Hematopoietic multipotent progenitor cell treated with erythropoietin and hydrocortisone succinate and interleukin-3 and kit ligand, for 8 days (in vitro differentiated cells): ENCODE measurements around the gene OR1A2.
"Not testable (repeated sequence)": the region's sequence is repeated elsewhere in the genome, so short reads cannot be mapped to it uniquely, and the experiment has no call there.

Source experiments
- DNase-seq: peaks from one replicate; pipeline ENCODE4 v3.0.0-alpha.2; 2015

Gene OR1A2, protein sequence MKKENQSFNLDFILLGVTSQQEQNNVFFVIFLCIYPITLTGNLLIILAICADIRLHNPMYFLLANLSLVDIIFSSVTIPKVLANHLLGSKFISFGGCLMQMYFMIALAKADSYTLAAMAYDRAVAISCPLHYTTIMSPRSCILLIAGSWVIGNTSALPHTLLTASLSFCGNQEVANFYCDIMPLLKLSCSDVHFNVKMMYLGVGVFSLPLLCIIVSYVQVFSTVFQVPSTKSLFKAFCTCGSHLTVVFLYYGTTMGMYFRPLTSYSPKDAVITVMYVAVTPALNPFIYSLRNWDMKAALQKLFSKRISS

GRCh38 chr17:3197219-3197618 lies at the start of gene OR1A2:
TSS of gene OR1A2 (plus strand) at chr17:3197519. CDS start at chr17:3197519, 0 bp downstream.
- DNase-seq, result no peak

GRCh38 chr17:3157218-3157617 lies 40.1 kb upstream of the OR1A2 start:
- no peak for DNase-seq

- no peak for DNase-seq
Measured at GRCh38 chr17:3167574-3167973, 29.7 kb upstream of the OR1A2 start.

DNA sequence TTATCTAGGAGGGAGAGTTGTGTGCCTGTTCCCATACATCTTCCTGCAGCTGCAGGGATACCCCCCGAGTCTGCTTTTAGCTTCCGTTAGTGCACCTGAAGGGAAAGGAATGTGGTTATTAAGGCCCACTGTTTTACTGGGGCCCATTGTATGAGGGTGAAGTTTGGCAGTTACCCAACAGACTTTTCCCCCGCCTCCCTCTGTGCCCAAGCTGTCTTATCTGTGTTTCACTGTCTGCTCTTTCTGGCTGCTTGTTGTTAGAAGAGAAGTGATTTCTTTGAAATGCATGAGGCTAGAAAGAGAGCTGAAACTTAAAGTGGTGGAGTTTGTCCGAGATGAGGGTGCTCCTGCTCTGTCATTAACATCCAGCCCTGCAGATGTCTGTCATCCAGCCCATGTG lies 7.4 kb upstream of the OR1A2 start:
- DNase-seq, result peak; percentile 16

DNA sequence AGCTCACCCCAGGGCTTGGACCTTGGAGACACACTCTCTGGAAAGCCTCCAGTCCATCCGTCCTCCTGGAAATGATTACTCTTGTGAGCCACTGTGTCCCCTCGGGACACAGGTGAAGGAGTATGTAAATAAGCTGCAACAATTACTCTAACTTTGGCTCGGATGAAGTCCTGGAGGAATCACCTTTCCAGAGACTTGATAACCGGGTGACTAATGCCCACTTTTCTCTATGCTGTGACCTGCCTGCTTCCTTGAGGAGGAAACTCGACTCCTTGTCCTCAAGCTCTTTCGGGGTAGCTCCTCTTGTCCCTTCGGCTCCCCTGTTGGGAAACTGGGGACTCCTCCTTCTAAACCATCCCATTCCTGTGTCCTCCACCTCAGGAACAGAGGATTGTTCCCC lies 10.0 kb downstream of the OR1A2 start, which contains the start of gene OR1A1:
Gene OR1A1, plus strand, starts transcription at position 301 of the 400 bp plus-strand sequence. CDS start 7,954 bp downstream, outside the sequence.
- DNase-seq, result no peak

GRCh38 chr17:3208484-3208883 lies 11.2 kb downstream of the OR1A2 start:
- DNase-seq, result no peak

DNA sequence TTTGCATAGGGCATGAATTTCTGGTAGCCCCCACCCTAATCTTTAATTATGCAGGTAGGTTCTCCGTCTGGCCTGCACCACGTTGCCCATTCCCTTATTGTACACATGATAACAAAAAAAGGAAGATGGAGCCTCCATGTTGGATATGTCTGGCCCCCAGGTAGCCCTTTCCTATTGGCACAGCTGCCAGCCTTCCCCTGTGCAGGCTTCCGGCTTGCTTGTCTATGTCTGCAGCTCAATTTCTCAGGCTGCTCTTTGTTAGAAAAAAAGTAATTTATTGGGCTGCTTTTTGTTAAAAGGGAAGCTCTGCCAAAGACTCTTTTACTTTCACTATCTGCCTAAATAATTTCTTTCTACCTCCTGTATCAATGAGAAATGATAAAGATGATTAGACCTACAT lies 15.7 kb downstream of the OR1A2 start:
- DNase-seq, result no peak

GRCh38 chr17:3213587-3213986 lies 16.3 kb downstream of the OR1A2 start:
- DNase-seq, result no peak

- DNase-seq, result not testable (repeated sequence)
Measured at GRCh38 chr17:3219978-3220377, 22.7 kb downstream of the OR1A2 start.

GRCh38 chr17:3221850-3222249 lies 24.5 kb downstream of the OR1A2 start:
- peak; percentile 11 for DNase-seq

DNA sequence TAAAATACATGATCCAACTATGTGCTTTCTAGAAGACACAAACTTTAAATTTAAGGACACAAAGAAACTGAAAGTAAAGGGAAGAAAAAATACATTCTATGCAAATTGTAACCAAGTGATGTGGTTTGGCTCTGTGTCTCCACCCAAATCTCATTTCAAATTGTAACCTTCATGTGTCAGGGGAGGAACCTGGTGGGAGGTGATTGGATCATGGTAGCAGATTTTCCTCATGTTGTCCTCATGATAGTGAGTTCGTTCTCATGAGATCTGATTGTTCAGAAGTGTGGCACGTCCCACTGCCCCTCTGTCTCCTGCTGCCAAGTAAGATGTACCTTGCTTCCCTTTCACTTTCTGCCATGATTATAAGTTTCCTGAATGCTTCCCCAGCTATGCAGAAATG lies 25.2 kb downstream of the OR1A2 start:
- DNase-seq, result no peak

- DNase-seq, result not testable (repeated sequence)
Measured at GRCh38 chr17:3224721-3225352, 27.5 kb downstream of the OR1A2 start.

DNA sequence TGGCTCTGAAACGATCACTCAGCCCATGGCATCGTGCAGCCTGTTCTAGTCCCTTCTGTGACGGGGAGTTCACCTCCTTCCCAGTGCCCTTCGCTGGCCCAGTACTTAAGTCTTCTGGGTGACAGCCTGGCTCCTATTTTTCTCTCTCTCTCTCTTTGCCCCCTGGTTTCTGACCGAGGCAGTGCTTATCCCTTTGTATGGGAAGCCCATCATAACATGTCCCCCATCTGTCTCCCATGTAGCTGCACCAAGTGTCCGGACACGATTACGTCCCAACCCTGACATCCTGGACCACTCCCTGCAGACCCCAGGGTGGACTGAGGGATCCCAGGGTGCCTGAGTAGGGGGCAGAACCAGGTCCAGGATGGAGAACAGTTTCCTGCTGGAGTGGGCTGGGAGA lies 35.0 kb downstream of the OR1A2 start:
- not testable (repeated sequence) for DNase-seq

- not testable (repeated sequence) for DNase-seq
Measured at GRCh38 chr17:3238685-3239084, 41.4 kb downstream of the OR1A2 start.

DNA sequence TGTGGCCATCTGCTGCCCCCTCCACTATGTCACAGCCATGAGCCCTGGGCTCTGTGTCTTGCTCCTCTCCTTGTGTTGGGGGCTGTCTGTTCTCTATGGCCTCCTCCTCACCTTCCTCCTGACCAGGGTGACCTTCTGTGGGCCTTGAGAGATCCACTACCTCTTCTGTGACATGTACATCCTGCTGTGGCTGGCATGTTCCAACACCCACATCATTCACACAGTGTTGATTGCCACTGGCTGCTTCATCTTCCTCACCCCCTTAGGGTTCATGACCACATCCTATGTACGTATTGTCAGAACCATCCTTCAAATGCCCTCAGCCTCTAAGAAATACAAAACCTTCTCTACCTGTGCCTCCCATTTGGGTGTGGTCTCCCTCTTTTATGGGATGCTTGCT lies 43.7 kb downstream of the OR1A2 start:
- DNase-seq, result not testable (repeated sequence)

GRCh38 chr17:3244841-3245240 lies 47.5 kb downstream of the OR1A2 start:
- DNase-seq, result not testable (repeated sequence)
